Measurements from ENCODE around the gene REEP5. TPM values are rescaled to one million over a fixed set of nuclear protein-coding genes. Genes with fewer than 3 reads are reported as not detected.

Gene REEP5
- total RNA-seq, 2 experiments from 2014 or later, result 38.0 to 40.6 TPM

GRCh38 chr5:112929336-112930081, 7.5 kb upstream of the REEP5 start:
- ChIA-PET CTCF (no interaction called here), POLR2A (interaction anchor here (1.0 to 1.6 kb wide), 3 partner anchors 11 to 31 kb away, joined by 3 to 6 read pairs (median 3); no protein-coding TSS in a partner anchor)
- Mint-ChIP-seq H3K4me3 (peak overlapping the region; percentile 21), H3K36me3 (ENCODE audit: low read depth) (no peaks in the 10 kb centered on the region), H3K27me3 (no peaks in the 10 kb centered on the region), H3K4me1 (ENCODE audit: low read depth) (peaks cover 42% of the 10 kb centered on the region), H3K9me3 (peaks cover 4% of the 10 kb centered on the region), H3K27ac (peak overlapping the region; percentile 71)
- no peak for TF ChIP-seq CTCF (IDR thresholded peaks at IDR 0.05)
- intact Hi-C loops (cut with micrococcal nuclease), result no loop called here
- ATAC-seq (peak; percentile 83), DNase-seq (peak; percentile 16)

- Mint-ChIP-seq H3K27ac (peak overlapping the region; percentile 88), H3K27me3 (no peaks in the 10 kb centered on the region), H3K4me3 (peak overlapping the region; percentile 95), H3K4me1 (ENCODE audit: low read depth) (peaks cover 54% of the 10 kb centered on the region), H3K9me3 (no peaks in the 10 kb centered on the region), H3K36me3 (ENCODE audit: low read depth) (peaks cover 19% of the 10 kb centered on the region)
- ATAC-seq, result no peak
- DNase-seq, result no peak
- ChIA-PET POLR2A (interaction anchor here (0.6 kb wide), 1 partner anchor 36 kb away, joined by 3 read pairs; no protein-coding TSS in a partner anchor), CTCF (interaction anchor here (0.8 to 1.6 kb wide), 6 partner anchors 9 to 59 kb away, joined by 3 to 5 read pairs (median 4); partner anchors contain the start of gene DCP2)
- no peak for TF ChIP-seq CTCF (IDR thresholded peaks at IDR 0.05)
- intact Hi-C loops (cut with micrococcal nuclease), result loop anchor here (5.0 kb wide), 3 partner anchors 38 to 62 kb away; partner anchors contain the start of genes DCP2 and SRP19
Observed at GRCh38 chr5:112923988-112924387, 2.0 kb upstream of the REEP5 start.

- ChIA-PET POLR2A (interaction anchor here (3.2 kb wide), 1 partner anchor 19 kb away, joined by 15 read pairs; no protein-coding TSS in a partner anchor), CTCF (interaction anchor here (0.8 to 1.6 kb wide), 5 partner anchors 10 to 165 kb away, joined by 3 to 5 read pairs (median 3); no protein-coding TSS in a partner anchor)
- intact Hi-C loops (cut with micrococcal nuclease), result loop anchor here (5.0 kb wide), 3 partner anchors 39 to 61 kb away; partner anchors contain the start of genes DCP2 and SRP19
- TF ChIP-seq CTCF (IDR thresholded peaks at IDR 0.05), result no peak
- Mint-ChIP-seq H3K9me3 (no peaks in the 10 kb centered on the region), H3K27me3 (no peaks in the 10 kb centered on the region), H3K4me3 (peak overlapping the region; percentile 95), H3K4me1 (ENCODE audit: low read depth) (peaks cover 55% of the 10 kb centered on the region), H3K27ac (peak overlapping the region; percentile 88), H3K36me3 (ENCODE audit: low read depth) (peaks cover 25% of the 10 kb centered on the region)
- peak; percentile 40 for ATAC-seq
- peak; percentile 56 for DNase-seq
Observed at GRCh38 chr5:112923148-112923917, 1.3 kb upstream of the REEP5 start.

- intact Hi-C loops (cut with micrococcal nuclease), result loop anchor here (2.0 to 5.0 kb wide), 4 partner anchors 41 to 59 kb away; partner anchors contain the start of genes DCP2 and SRP19
- peak overlapping the region; percentile 53 for H3K27ac Mint-ChIP-seq
- peak; percentile 40 for ATAC-seq
- TF ChIP-seq CTCF (IDR thresholded peaks at IDR 0.05), result no peak
- H3K4me3 Mint-ChIP-seq, result peak overlapping the region; percentile 95
- CTCF ChIA-PET, result interaction anchor here (0.7 to 2.3 kb wide), 19 partner anchors 10 to 370 kb away, joined by 3 to 9 read pairs (median 4); partner anchors contain the start of gene DCP2
- peak; percentile 71 for DNase-seq
- peaks cover 66% of the 10 kb centered on the region for H3K4me1 Mint-ChIP-seq (ENCODE audit: low read depth)
- no peaks in the 10 kb centered on the region for H3K27me3 Mint-ChIP-seq
- POLR2A ChIA-PET, result interaction anchor here (0.6 to 3.2 kb wide), 16 partner anchors 10 to 104 kb away, joined by 3 to 15 read pairs (median 4); partner anchors contain the start of genes DCP2 and SRP19
- H3K9me3 Mint-ChIP-seq, result no peaks in the 10 kb centered on the region
- H3K36me3 Mint-ChIP-seq (ENCODE audit: low read depth), result peaks cover 40% of the 10 kb centered on the region
Observed at GRCh38 chr5:112921026-112921832, 798 bp downstream of the REEP5 start.

Data from activated CD8-positive, alpha-beta T cell treated with anti-CD3 and anti-CD28 coated beads for 36 hours (primary cell).